Loucy (cell line): ENCODE results near the gene KDM4F.

Experiments
- CTCF ChIP-seq: fragments of 200-600 bp; sonication (generic); conservative IDR thresholded peaks from 2 replicates; pipeline ENCODE4 v1.5.1; 2014; ENCODE audit warnings: mild to moderate bottlenecking, antibody characterized with exemption, low read length
- EZH2phosphoT487 ChIP-seq: fragments of 200-600 bp; IDR thresholded peaks from 2 replicates; pipeline ENCODE4 v1.6.1; 2018; ENCODE audit warnings: antibody characterized with exemption, mild to moderate bottlenecking, moderate library complexity, borderline replicate concordance

GRCh38 chr11:95072948-95073347 is 23.7 kb downstream of the KDM4F start:
- TF ChIP-seq CTCF: no peak
- no peak for TF ChIP-seq EZH2phosphoT487
